Fibroblast of lung (primary cell): ENCODE data around the gene PACSIN2.

Source experiments
- CTCF ChIP-seq, 2 donors: IDR thresholded peaks in 1 of 2; conservative IDR thresholded peaks in 1 of 2; 1 replicate in 1 of 2; 2 replicates in 1 of 2; pipeline ENCODE4 v1.5.1; 2011 to 2012; ENCODE audit warnings: low read length in 2 of 2, control low read depth in 1 of 2, inconsistent platforms in 1 of 2, low read depth in 1 of 2, mild to moderate bottlenecking in 1 of 2
- EZH2 ChIP-seq: IDR thresholded peaks from 2 replicates; pipeline ENCODE4 v1.5.1; 2012; ENCODE audit warnings: low read length, control low read depth, mild to moderate bottlenecking; ENCODE audit errors: missing control alignments

- TF ChIP-seq EZH2 (no peak), CTCF (conservative IDR thresholded peaks at IDR 0.05 in 1 of 2, IDR thresholded peaks at IDR 0.05 in 1 of 2; ENCODE audit: low read depth in 1 of 2, low read length in 2 of 2) (no peak)
Measured at GRCh38 chr22:42924436-42924835, 90.5 kb downstream of the PACSIN2 start.
